ENCODE results near the gene KITLG. TPM values are rescaled to one million over a fixed set of nuclear protein-coding genes. Genes with fewer than 3 reads are reported as not detected.

KITLG gene
- total RNA-seq, 2 donors from 2014 or later, result 3.5 to 9.6 TPM

DNA sequence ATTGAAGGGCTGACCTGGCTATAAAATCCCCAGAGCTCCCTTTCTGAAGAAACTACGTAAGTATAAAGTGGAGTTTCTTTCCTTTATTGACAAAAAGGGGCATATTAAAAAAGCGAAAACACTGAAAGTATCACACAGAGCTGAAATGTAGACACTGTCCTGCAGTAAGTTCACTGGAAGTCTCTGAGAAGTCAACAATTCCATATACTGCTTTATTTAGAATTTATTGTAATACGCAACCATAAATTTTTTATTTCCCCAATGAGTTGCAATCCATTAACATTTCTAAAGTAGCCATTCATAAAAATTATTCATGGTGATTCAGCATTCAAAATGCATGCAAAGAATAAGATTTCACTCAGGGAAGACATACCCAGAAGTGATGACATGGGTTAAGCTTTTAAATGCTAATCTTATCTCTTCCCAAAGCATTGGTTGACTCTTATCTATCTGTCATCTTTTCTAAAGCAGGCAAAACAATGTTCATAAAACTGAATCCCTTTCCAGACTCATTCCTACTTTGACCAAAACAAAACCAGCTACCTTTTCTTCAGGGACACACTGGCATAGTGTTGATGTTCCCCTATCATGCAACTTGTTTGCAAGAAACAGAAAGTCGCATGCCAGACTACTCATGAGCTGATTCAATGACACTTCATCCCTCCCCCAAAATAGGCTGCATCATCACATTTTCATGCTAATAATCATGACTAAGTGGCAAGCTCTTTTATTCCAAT, 17.3 kb downstream of the KITLG start:
- Histone ChIP-seq H3K4me1 (peaks cover 0 to 5% of the 10 kb centered on the region in 2 donors), H3K9me3 (no peaks in the 10 kb centered on the region)
- TF ChIP-seq, protein P1, sequence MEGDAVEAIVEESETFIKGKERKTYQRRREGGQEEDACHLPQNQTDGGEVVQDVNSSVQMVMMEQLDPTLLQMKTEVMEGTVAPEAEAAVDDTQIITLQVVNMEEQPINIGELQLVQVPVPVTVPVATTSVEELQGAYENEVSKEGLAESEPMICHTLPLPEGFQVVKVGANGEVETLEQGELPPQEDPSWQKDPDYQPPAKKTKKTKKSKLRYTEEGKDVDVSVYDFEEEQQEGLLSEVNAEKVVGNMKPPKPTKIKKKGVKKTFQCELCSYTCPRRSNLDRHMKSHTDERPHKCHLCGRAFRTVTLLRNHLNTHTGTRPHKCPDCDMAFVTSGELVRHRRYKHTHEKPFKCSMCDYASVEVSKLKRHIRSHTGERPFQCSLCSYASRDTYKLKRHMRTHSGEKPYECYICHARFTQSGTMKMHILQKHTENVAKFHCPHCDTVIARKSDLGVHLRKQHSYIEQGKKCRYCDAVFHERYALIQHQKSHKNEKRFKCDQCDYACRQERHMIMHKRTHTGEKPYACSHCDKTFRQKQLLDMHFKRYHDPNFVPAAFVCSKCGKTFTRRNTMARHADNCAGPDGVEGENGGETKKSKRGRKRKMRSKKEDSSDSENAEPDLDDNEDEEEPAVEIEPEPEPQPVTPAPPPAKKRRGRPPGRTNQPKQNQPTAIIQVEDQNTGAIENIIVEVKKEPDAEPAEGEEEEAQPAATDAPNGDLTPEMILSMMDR (IDR thresholded peaks at IDR 0.05), result no peak

DNA sequence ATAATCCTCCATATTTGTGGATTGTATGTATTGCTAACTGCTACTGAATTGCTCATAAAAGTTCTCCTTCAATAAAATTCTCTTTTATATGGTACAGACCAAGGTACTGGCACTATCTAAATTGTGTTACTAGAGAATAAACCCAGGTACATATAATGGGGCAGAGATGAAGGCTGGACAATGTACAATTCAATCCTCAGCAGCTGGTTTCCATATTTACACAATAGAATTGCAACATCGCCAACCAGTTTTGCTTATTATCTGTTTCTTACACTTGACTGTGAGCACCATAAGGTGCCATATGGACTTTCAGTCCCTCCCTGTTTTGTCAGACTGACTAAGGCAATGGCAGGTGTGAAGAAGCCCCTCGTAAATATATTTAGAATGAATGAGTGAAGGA, 18.1 kb downstream of the KITLG start:
- no peaks in the 10 kb centered on the region for H3K36me3 ChIP-seq
- H3K27me3 ChIP-seq, result no peaks in the 10 kb centered on the region
- no peaks in the 10 kb centered on the region for H3K9me3 ChIP-seq
- DNase-seq (ENCODE audit: low spot score), result no peak
- TF ChIP-seq, protein P1 (IDR thresholded peaks at IDR 0.05), result no peak
- H3K4me3 ChIP-seq, result no peak overlapping the region
- no peak overlapping the region for H3K27ac ChIP-seq
- peaks cover 0 to 5% of the 10 kb centered on the region in 2 donors for H3K4me1 ChIP-seq

More for the DNA sequence above, 17.3 kb downstream of the KITLG start:
- no peaks in the 10 kb centered on the region for H3K27me3 ChIP-seq
- no peak overlapping the region for H3K27ac ChIP-seq
- H3K4me3 ChIP-seq, result no peak overlapping the region
- no peaks in the 10 kb centered on the region for H3K36me3 ChIP-seq
- no peak for DNase-seq (ENCODE audit: low spot score)

DNA sequence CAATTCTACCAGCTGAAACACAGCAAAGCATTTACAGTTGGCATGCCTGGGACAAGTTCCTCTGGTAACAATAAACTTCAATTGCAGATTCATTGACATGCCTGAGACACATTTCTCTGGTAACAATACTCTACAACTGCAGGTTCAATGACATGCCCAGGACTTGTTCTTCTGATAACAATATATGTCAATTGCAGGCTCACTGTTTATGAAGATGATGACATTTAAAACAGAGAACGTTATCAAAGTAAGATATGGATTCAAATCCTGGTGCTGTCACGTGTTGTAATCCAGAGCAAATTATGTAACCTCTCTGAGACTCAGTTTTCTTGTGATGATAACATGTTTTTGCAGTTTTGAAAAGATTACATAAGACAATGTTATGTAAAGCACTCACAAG, 20.5 kb downstream of the KITLG start:
- Histone ChIP-seq H3K36me3 (no peaks in the 10 kb centered on the region), H3K4me1 (peaks cover 0 to 8% of the 10 kb centered on the region in 2 donors), H3K4me3 (no peak overlapping the region), H3K9me3 (no peaks in the 10 kb centered on the region), H3K27me3 (no peaks in the 10 kb centered on the region), H3K27ac (no peak overlapping the region)
- TF ChIP-seq, protein P1 (IDR thresholded peaks at IDR 0.05), result no peak
- no peak for DNase-seq (ENCODE audit: low spot score)

GRCh38 chr12:88559199-88559598, 21.1 kb downstream of the KITLG start:
- peaks cover 0 to 10% of the 10 kb centered on the region in 2 donors for H3K4me1 ChIP-seq
- no peak overlapping the region for H3K27ac ChIP-seq

GRCh38 chr12:88558340-88558867, 21.9 kb downstream of the KITLG start:
- peaks cover 0 to 18% of the 10 kb centered on the region in 2 donors for H3K4me1 ChIP-seq
- H3K27ac ChIP-seq, result no peak overlapping the region
- H3K9me3 ChIP-seq, result no peaks in the 10 kb centered on the region
- no peak for DNase-seq (ENCODE audit: low spot score)
- TF ChIP-seq, protein P1 (IDR thresholded peaks at IDR 0.05), result no peak
- H3K27me3 ChIP-seq, result no peaks in the 10 kb centered on the region
- no peaks in the 10 kb centered on the region for H3K36me3 ChIP-seq
- H3K4me3 ChIP-seq, result no peak overlapping the region

More at GRCh38 chr12:88559199-88559598, 21.1 kb downstream of the KITLG start:
- TF ChIP-seq, protein P1 (IDR thresholded peaks at IDR 0.05), result no peak
- Histone ChIP-seq H3K9me3 (no peaks in the 10 kb centered on the region), H3K36me3 (no peaks in the 10 kb centered on the region), H3K4me3 (no peak overlapping the region), H3K27me3 (no peaks in the 10 kb centered on the region)
- DNase-seq (ENCODE audit: low spot score), result no peak

All from right atrium auricular region (tissue), 2 donors.